ENCODE measurements around the gene NLK.

The NLK gene

GRCh38 chr17:28113269-28113668 is 70.8 kb downstream of the NLK start:
- DNase-seq (ENCODE audit: low read depth), result no peak

- no peak for DNase-seq (ENCODE audit: low read depth)
These were observed 72.6 kb downstream of the NLK start for GRCh38 chr17:28115046-28115445.

- no peak for DNase-seq (ENCODE audit: low read depth)
These were observed 74.8 kb downstream of the NLK start for GRCh38 chr17:28117304-28117703.

- DNase-seq (ENCODE audit: low read depth), result no peak
These were observed 75.9 kb downstream of the NLK start for GRCh38 chr17:28118362-28118761.

- DNase-seq (ENCODE audit: low read depth), result no peak
These were observed 76.6 kb downstream of the NLK start for GRCh38 chr17:28119046-28119445.

GRCh38 chr17:28119560-28119959 is 77.1 kb downstream of the NLK start:
- DNase-seq (ENCODE audit: low read depth), result no peak

GRCh38 chr17:28120766-28121165 is 78.3 kb downstream of the NLK start:
- DNase-seq (ENCODE audit: low read depth), result no peak

- no peak for DNase-seq (ENCODE audit: low read depth)
These were observed 82.5 kb downstream of the NLK start for GRCh38 chr17:28124962-28125361.

- DNase-seq (ENCODE audit: low read depth), result no peak
These were observed 83.3 kb downstream of the NLK start for GRCh38 chr17:28125526-28126378.

- no peak for DNase-seq (ENCODE audit: low read depth)
These were observed 84.7 kb downstream of the NLK start for GRCh38 chr17:28127196-28127595.

GRCh38 chr17:28128779-28129178 is 86.3 kb downstream of the NLK start:
- no peak for DNase-seq (ENCODE audit: low read depth)

- DNase-seq (ENCODE audit: low read depth), result no peak
These were observed 88.0 kb downstream of the NLK start for GRCh38 chr17:28130472-28130871.

GRCh38 chr17:28131599-28131998 is 89.1 kb downstream of the NLK start:
- no peak for DNase-seq (ENCODE audit: low read depth)

- peak; percentile 35 for DNase-seq (ENCODE audit: low read depth)
These were observed 91.1 kb downstream of the NLK start for GRCh38 chr17:28133562-28133970.

- DNase-seq (ENCODE audit: low read depth), result no peak
These were observed 94.4 kb downstream of the NLK start for GRCh38 chr17:28136923-28137322.

- no peak for DNase-seq (ENCODE audit: low read depth)
These were observed 97.3 kb downstream of the NLK start for GRCh38 chr17:28139822-28140221.

- no peak for DNase-seq (ENCODE audit: low read depth)
These were observed 98.8 kb downstream of the NLK start for GRCh38 chr17:28141313-28141712.

- DNase-seq (ENCODE audit: low read depth), result no peak
These were observed 99.3 kb downstream of the NLK start for GRCh38 chr17:28141773-28142172.

- DNase-seq (ENCODE audit: low read depth), result no peak
These were observed 99.8 kb downstream of the NLK start for GRCh38 chr17:28142305-28142704.

- no peak for DNase-seq (ENCODE audit: low read depth)
These were observed 101.5 kb downstream of the NLK start for GRCh38 chr17:28144019-28144418.

GRCh38 chr17:28145348-28145747 is 102.9 kb downstream of the NLK start:
- DNase-seq (ENCODE audit: low read depth), result no peak

- DNase-seq (ENCODE audit: low read depth), result no peak
These were observed 104.5 kb downstream of the NLK start for GRCh38 chr17:28147017-28147416.

- DNase-seq (ENCODE audit: low read depth), result peak; percentile 2
These were observed 108.5 kb downstream of the NLK start for GRCh38 chr17:28151001-28151400.

GRCh38 chr17:28154214-28154613 is 111.7 kb downstream of the NLK start:
- no peak for DNase-seq (ENCODE audit: low read depth)

All from fibroblast of gingiva (primary cell).